GM18505 (cell line): ENCODE data around the gene ZNF74.

Experiments
- ATAC-seq: cut with Tn5 transposase; IDR thresholded peaks from one replicate; pipeline ENCODE4 v1.9.1; 2021; ENCODE audit not compliant: unreplicated experiment
- POLR2A ChIP-seq: IDR thresholded peaks from 4 replicates; pipeline ENCODE4 v1.6.1; 2011; ENCODE audit warnings: borderline replicate concordance; ENCODE audit not compliant: insufficient read depth, insufficient read length; ENCODE audit errors: extremely low read depth

The ZNF74 gene

DNA sequence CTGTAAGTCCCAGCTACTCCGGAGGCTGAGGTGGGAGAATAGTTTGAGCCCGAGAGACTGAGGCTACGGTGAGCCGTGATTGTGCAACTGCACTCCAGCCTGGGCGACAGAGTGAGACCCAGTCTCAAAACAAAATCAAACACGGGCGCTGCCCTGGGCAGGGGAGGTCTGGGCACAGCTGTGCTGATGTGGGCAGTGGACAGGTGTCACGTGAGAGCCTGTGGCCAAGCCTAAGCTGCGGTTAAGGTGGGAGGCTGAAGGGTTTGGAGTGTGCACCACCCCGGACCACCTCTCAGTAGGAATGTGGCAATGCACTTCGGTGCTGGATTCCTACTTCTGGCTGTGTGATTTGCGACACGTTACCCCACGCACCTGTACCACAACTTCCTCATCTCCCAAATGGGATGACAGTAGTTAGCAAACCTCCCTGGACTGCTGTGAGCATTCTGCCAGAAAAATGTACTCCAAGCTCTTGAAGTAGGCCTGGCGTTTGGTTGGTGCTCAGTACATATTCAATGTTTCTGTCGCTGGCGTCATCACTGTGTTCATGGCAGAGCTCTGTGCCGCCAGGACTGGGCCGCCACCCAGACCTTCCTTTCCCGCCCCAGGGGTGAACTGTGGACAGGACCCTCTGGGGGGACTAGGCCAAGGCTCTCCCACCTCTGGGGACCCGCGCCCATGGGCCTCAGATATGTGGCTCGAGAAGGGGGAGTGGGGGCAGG is 807 bp upstream of the ZNF74 start:
- no peak for ATAC-seq
- TF ChIP-seq POLR2A, result no peak

DNA sequence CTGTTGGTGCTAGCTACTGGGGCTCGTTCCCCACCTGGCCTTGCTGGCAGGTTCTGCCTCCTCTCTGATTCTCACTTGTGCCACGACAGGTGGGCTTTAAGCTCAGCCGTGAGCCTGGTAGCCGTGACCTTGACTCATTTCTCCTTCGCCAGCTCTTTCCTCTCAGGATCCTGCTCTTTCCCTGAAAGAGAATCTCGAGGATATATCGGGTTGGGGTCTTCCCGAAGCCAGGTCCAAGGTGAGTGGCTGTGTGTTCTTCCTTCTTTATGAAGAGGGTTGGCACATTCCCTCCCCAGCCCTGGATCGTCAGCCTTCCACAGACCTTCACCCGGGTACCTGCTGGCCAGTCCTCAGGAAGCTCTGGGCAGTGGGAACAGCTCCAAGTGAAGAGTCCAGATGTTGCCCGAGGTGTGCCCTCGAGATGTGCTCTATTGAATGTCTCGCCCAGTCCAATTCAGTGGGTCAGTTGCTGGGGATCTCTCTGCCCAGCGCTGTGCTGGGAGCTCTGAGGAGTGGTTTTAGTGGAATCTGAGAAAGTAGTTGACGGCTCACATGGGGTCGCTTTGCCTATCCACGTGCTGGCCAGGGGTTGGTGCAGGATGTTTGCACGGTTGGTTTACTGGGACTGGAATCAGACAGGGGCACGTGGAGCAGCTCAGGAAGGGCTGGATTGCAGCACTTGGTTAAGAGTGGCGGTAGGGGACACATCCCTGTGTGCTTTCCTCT is 1.4 kb downstream of the ZNF74 start:
- no peak for ATAC-seq
- TF ChIP-seq POLR2A, result no peak

DNA sequence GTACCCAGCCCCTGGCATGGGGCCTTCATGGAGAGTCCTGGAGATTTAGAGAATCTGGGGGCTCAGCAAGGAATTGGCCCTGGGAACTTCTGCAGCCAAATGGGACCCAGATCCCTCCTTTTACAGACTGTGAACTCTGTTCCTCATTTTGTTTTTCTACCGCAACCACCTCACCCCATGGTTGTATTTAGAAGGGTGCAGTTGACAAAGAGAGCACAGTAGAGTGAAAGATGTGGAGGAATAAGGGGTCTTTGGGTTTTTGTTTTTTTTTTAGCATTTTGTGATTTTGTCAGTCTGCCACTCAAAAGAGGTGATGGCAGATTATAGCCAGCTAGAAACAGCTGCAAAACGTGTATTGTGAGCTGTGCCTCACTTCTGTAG is 1.9 kb downstream of the ZNF74 start:
- no peak for ATAC-seq
- TF ChIP-seq POLR2A, result no peak

DNA sequence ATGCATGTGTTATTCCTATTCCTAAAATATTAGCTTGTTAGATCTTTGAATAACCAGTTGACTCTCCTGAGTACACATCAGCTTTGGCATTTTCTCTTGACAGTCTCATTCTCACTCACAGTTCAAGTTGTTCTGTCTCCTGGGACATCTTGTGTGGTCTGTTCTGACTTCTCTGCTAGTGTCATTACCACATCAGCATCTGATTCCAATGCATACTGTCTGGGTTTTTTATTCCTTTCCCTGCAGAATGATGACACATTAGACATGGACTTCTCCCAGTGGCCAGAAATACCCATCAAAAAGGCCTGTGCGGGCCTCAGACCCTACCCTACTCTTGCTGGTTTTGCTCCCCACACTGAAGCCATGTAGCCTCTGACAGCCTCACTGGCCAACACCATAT is 2.7 kb downstream of the ZNF74 start:
- no peak for TF ChIP-seq POLR2A
- no peak for ATAC-seq

DNA sequence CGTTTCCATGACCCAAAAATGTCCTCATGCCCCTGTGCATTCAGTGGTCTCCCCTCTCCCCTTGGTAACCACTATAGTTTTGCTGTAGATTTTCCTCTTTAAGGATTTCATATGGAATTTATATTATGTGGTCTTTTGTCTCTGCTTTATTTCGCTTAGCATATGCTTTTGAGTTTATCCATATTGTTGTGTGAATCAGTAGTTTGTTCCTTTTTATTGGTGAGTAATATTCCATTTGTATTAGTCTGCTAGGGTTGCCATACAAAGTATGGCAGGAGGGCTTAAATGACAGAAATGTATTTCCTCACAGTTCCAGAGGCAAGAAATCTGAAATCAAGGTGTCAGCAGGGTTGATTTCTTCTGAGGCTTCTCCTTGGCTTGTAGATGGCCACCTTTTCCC is 3.5 kb downstream of the ZNF74 start:
- no peak for TF ChIP-seq POLR2A
- no peak for ATAC-seq

DNA sequence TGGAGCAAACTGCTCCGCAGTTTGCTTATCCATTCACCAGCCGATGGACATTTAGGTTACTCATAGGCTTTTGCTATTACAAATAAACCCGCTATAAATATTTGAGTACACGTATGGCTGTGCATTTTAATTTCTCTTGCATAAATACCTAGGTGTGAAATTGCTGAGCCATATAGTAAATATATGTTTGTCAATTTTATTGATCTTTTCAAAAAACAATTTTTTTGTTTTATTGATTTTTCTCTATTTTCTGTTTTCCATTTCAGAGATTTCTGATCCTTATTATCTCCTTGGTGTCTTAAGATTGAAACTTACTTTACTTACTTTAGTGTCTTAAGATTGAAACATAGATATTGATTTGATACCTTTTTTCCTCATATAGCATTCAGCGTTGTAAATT is 4.5 kb downstream of the ZNF74 start:
- ATAC-seq, result no peak
- no peak for TF ChIP-seq POLR2A

DNA sequence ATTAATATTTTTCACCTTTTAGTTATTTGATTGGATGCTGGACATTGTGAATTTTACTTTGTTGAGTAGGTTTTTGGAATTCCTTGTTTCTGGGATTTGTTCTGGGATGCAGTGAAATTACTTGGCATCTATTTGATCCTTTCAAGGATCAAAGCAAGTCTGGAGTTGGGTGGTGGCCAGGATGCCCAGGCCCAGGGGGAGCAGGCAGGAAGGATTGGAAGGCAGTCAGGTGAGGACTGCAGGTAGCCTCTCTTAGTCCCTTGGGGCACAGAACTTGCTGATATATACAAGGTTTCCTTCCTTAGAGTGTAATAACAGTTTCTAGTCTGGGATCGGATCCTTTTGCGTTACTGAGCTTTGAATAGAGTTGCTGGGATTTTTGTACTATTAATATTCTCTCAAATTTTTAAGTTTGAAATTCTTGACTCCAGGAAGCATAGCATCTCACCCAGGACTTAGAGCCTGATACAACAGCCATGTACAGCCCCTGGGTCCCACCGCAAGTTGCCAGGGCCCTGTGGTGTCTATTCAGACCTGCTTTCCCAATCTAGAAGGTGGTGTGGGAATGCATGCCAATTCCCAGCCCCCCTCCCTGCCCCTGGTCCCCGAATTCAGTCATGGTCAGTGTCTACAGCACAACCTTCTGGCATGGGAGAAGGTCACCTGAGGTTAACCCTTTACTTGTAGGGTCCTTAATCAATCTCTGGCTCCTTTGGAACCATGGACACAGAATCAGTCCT is 6.1 kb downstream of the ZNF74 start:
- TF ChIP-seq POLR2A, result no peak
- no peak for ATAC-seq

DNA sequence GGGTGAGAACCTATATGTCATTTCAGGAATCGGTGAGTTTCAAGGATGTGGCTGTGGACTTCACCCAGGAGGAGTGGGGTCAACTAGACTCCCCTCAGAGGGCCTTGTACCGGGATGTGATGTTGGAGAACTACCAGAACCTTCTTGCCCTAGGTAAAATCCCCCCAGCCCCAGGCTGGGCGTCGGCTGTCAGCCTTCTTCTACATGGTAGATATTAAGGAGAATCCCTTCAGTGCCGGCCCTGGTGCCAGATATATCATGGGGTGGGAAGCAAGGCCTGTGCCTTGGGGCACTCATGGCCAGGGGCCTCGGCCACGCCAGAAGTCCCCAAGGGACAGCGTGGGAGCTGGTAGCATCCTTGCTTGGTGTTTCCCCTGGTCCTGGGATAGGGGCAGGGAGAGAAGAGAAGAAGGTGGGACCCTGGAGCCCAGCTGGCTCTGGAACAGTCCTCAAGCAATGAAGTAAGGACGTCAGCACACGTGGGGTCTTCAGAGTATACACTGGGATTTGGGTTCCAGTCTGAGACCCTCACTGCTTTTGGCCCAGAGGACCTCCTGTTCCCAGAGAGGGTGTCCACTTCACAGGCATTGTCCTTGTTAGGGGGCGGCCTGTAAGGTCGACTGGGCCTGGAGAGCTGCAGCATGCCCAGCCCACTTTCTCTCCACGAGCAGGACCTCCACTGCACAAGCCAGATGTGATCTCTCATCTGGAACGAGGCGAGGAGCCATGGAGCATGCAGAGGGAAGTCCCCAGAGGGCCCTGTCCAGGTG is 6.8 kb downstream of the ZNF74 start:
- no peak for TF ChIP-seq POLR2A
- ATAC-seq, result no peak

DNA sequence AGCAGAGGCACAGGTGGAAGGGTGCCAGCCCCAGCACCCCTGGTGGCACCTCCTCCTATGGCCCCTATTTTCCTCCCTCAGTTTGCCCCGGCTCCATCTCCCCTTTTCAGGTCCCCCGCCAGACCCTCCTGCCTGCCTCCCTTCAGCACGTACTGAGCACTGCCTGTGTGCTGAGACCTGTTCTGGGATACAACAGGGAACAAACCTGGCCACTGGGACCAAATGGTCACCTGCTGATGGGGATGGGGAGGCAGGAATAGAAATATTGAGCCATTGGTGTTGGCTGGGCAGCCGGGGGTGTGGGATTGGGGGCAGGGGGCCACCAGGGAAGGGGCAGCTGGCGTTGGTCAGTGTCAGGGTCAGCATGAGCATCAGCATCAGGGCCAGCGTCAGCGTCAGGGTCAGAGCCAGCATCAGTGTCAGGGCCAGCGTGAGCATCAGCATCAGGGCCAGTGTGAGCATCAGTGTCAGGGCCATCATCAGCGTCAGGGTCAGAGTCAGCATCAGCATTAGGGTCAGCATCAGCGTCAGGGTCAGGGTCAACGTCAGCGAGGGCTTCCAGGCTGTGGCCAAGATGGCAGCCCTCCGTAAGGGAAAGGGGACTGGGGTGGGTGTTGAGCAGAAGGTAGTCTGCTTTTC is 7.5 kb downstream of the ZNF74 start:
- no peak for ATAC-seq
- no peak for TF ChIP-seq POLR2A

DNA sequence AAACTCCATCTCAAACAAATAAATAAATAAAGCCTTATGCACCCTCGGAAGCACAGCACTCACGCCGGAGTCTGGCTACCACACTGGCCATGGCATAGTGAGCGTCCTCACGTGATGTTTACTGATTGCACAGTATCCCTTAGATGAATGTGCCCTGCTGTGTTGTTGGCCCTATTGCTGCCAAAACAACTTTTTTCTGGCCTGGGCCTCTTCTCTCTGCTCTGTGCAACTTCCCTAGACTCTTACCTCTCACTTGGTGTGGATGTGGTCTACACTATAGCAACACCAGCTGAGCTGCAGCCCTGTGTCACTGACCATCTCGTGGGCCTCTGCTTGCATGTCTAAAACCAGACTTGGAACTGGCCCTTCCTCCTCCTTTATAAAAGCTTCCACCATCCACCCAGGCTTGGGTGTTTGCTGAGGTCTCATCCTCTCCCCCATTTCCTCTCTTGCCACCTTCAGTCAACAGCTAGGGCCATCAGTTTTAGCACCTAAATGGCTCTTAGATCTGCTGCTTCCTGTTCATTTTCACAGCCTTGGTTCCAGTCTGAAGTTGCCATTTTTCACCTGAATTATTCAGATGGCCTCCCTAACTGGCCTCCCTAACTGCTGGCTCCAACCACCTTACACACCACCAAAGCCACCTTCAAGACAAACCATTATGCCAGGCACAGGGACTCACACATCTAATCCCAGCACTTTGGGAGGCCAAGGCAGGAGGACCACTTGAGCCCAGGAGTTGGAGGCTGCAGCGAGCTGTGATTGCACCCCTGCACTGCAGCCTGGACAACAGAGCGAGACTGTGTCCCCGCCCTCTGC is 9.2 kb downstream of the ZNF74 start:
- ATAC-seq, result no peak
- TF ChIP-seq POLR2A, result no peak

DNA sequence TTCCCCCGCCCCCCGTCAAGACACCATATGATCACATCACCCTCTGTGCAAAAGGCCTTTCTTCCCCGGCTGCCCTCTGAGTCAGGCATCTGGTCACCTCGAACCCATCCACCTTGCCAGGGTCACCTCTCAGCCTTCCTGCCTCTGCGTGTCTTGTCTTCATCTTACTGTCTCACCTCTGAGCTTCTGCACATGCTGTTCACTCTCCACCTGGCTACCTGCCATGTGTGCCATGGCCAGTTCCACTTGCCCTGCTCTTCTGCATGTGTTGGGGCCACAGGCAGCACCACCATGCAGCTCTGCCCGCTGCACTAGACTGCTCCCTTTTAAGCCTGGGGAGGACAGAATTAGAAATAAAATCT is 9.8 kb downstream of the ZNF74 start:
- ATAC-seq, result no peak
- no peak for TF ChIP-seq POLR2A

DNA sequence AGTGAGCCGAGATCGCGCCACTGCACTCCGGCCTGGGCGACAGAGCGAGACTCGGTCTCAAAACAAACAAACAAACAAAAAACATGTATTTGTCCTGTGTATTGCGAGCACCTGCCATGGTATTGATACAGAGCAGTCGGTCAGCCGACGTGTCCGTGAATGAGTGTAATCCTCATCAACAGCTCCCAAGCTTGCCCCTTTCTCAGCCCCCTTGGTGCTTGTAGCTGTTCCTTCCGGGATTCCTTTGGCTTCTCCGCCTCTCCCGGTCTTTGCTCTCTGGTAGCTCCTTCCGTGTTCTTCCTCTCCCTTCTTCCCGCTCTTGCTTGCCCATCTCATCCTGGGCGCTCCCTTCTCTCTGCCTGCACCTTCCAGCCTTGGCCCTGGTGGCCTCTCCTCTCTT is 10.9 kb downstream of the ZNF74 start:
- no peak for ATAC-seq
- no peak for TF ChIP-seq POLR2A
